ENCODE results near the gene HOXC9. TPM values are rescaled to one million over a fixed set of nuclear protein-coding genes. Genes with fewer than 3 reads are reported as not detected.

Gene HOXC9
- total and polyA plus RNA-seq, 9 of the 15 experiments (the other 6 are each of a cell fraction or from before 2014, with no cell fraction given) = 1.1 to 10.5 (median 9.3) TPM

GRCh38 chr12:54048406-54049093, 48.6 kb downstream of the HOXC9 start (continued):
- TF ChIP-seq UBTF (IDR thresholded peaks at IDR 0.05; ENCODE audit: borderline replicate concordance in 1 of 2, low read depth in 2 of 2, low read length in 2 of 2) = no peak
- TF ChIP-seq SMAD1 (IDR thresholded peaks at IDR 0.05; ENCODE audit: low read depth, low read length, partially characterized antibody) = no peak
- TF ChIP-seq E2F5 (CRISPR knock-in tag; IDR thresholded peaks at IDR 0.05) = no peak
- TF ChIP-seq YBX1 (IDR thresholded peaks at IDR 0.05) = no peak

- intact Hi-C loops (cut with micrococcal nuclease) (no loop called here), in situ Hi-C loops (cut with MboI) (no loop called here)
- H3K9ac ChIP-seq (ENCODE audit: insufficient read depth in 1 of 2, low read depth in 2 of 2, low read length in 2 of 2) = no peak overlapping the region
- TF ChIP-seq CBX2 (IDR thresholded peaks at IDR 0.05; ENCODE audit: insufficient read depth, low read length, poor library complexity, severe bottlenecking) (peak; percentile 90), ZFP36 (IDR thresholded peaks at IDR 0.05; ENCODE audit: low read depth, low read length, partially characterized antibody) (peak; percentile 35), SP2 (IDR thresholded peaks at IDR 0.05; ENCODE audit: extremely low read depth, low read depth, low read length, poor library complexity, severe bottlenecking) (no peak), CBX8 (IDR thresholded peaks at IDR 0.05; ENCODE audit: borderline replicate concordance, extremely low read depth, low read depth, low read length, poor library complexity, severe bottlenecking) (peak; percentile 88), ZNF398 (CRISPR knock-in tag; IDR thresholded peaks at IDR 0.05) (no peak)
- 4% methylated on average over 6 of the region's 6 CpGs for WGBS (ENCODE audit: insufficient coverage, low coverage, missing lambda C conversion rate)
- no peak for DNase-seq (ENCODE audit: extremely low read depth in 1 of 4, low spot score in 3 of 4)
- H3K9me1 ChIP-seq (ENCODE audit: control insufficient read depth, insufficient read depth, low read length) = no peaks in the 10 kb centered on the region
- H3K4me3 ChIP-seq = no peak overlapping the region
- no peaks in the 10 kb centered on the region for H3K9me3 ChIP-seq (replicated peaks; ENCODE audit: control insufficient read depth, insufficient read depth, low read depth, low read length)
- ATAC-seq = no peak
- no peak overlapping the region for H3K4me2 ChIP-seq (ENCODE audit: insufficient read depth, low read length)
- ChIA-PET POLR2A (no interaction called here), CTCF (ENCODE audit: low intra/inter-chr PET ratio) (no interaction called here)
- H3K27ac ChIP-seq (ENCODE audit: extremely low read depth, low read depth, low read length) = no peak overlapping the region
- no peaks in the 10 kb centered on the region for H3K36me3 ChIP-seq (ENCODE audit: control insufficient read depth, insufficient read depth, low read length)
- FAIRE-seq = no peak
- H4K20me1 ChIP-seq (replicated peaks; ENCODE audit: control insufficient read depth, insufficient read depth, low read length) = 0 out of 2 replicates have a peak, but pooled peaks cover 2% of the 10 kb centered on the region
- no peak overlapping the region for H2AFZ ChIP-seq (ENCODE audit: low read depth, low read length)
- peaks cover 73 to 74% of the 10 kb centered on the region in 2 experiments for H3K27me3 ChIP-seq (ENCODE audit: control insufficient read depth in 2 of 2, insufficient read depth in 2 of 2, low read length in 2 of 2)
- BruUV-seq (replicated peaks) = no TSS peak
- H3K4me1 ChIP-seq (replicated peaks in 1 of 2; ENCODE audit: control insufficient read depth in 2 of 2, insufficient read depth in 2 of 2, low read length in 2 of 2) = peaks cover 0 to 17% of the 10 kb centered on the region in 2 experiments; a peak in 2 of 5 replicates
- no peaks in the 10 kb centered on the region for H3K79me2 ChIP-seq (ENCODE audit: control insufficient read depth, insufficient read depth, low read length)
Measured at GRCh38 chr12:54049108-54049507, 49.1 kb downstream of the HOXC9 start.
